ENCODE measurements around the gene PIGU.

DNA sequence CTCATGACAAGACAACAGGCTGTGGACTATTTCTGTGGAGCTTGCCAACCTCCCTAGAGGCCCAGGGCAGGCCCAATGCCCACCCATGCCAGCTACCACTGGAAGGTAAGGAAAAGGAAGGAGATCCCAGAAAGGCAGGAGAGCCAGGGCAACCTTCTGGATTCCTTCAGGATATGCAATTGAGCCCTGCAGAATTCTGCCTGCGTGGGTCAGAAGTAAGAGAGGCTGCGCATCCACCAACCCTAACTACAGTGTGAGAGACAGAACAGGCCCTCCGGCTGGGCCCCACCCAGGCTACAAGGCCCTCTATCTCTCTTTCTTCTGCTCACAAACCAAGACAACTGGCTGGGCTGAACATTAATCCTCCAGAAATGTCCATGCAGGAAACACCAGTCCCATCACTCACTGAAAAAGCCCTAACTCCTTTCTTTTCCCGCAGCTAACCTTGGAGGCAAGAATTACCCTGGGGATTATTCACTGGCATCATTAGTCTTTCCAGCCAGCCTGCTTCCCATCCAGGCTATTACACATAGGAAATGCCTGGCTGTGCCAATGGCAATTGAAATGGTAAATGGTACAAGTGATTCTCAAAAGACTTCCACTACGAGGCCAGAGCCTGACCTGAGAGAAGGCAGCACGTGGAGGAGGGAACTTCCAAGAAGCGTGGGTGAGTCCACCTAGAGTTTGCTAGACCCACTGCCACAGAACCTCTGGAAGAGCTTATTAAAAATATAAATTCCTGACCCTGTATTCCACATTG lies 103.2 kb downstream of the PIGU start:
- TF ChIP-seq, protein P1, sequence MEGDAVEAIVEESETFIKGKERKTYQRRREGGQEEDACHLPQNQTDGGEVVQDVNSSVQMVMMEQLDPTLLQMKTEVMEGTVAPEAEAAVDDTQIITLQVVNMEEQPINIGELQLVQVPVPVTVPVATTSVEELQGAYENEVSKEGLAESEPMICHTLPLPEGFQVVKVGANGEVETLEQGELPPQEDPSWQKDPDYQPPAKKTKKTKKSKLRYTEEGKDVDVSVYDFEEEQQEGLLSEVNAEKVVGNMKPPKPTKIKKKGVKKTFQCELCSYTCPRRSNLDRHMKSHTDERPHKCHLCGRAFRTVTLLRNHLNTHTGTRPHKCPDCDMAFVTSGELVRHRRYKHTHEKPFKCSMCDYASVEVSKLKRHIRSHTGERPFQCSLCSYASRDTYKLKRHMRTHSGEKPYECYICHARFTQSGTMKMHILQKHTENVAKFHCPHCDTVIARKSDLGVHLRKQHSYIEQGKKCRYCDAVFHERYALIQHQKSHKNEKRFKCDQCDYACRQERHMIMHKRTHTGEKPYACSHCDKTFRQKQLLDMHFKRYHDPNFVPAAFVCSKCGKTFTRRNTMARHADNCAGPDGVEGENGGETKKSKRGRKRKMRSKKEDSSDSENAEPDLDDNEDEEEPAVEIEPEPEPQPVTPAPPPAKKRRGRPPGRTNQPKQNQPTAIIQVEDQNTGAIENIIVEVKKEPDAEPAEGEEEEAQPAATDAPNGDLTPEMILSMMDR (IDR thresholded peaks at IDR 0.05 in 4 of 5, conservative IDR thresholded peaks at IDR 0.05 in 1 of 5): no peak
- no peak for TF ChIP-seq POLR2A (IDR thresholded peaks at IDR 0.05)

Data from gastrocnemius medialis (tissue), 4 donors.